CD14-positive monocyte (primary cell): Measurements from ENCODE around the gene STYXL2. TPM values are rescaled to one million over a fixed set of nuclear protein-coding genes. Genes with fewer than 3 reads are reported as not detected.

Source experiments
- DNase-seq, 3 donors: peaks; one replicate each; pipeline ENCODE4 v3.0.0-alpha.2; 2011 to 2022
- H2AFZ ChIP-seq: 2 replicates; pipeline ENCODE4 v1.6.0; 2012; ENCODE audit warnings: mild to moderate bottlenecking, low read depth, low read length, inconsistent platforms; ENCODE audit not compliant: insufficient read depth, poor library complexity, severe bottlenecking
- H3K27ac ChIP-seq, 2 donors: 1 replicate in 1 of 2; 2 replicates in 1 of 2; pipeline ENCODE4 v1.5.1; 2012 to 2013; ENCODE audit warnings: low read length in 2 of 2, control low read depth in 1 of 2, inconsistent platforms in 1 of 2, low read depth in 1 of 2, mild to moderate bottlenecking in 1 of 2
- H3K27me3 ChIP-seq, 2 donors: one replicate each; pipeline versions ENCODE4 v1.6.0 to v1.6.1; 2011 to 2013; ENCODE audit warnings: low read length in 2 of 2; ENCODE audit not compliant: control insufficient read depth in 2 of 2, insufficient read depth in 2 of 2
- H3K36me3 ChIP-seq, 2 donors: replicated peaks in 1 of 2; 1 replicate in 1 of 2; 2 replicates in 1 of 2; pipeline versions ENCODE4 v1.5.1 to v1.6.1; 2012 to 2013; ENCODE audit warnings: low read length in 2 of 2, control low read depth in 1 of 2, inconsistent platforms in 1 of 2, mild to moderate bottlenecking in 1 of 2; ENCODE audit not compliant: insufficient read depth in 2 of 2, control insufficient read depth in 1 of 2
- H3K4me1 ChIP-seq, 2 donors: 1 replicate in 1 of 2; 2 replicates in 1 of 2; pipeline versions ENCODE4 v1.5.1 to v1.6.1; 2012 to 2013; ENCODE audit warnings: low read length in 2 of 2, control low read depth in 1 of 2, inconsistent platforms in 1 of 2, mild to moderate bottlenecking in 1 of 2, moderate library complexity in 1 of 2; ENCODE audit not compliant: insufficient read depth in 2 of 2, control insufficient read depth in 1 of 2
- H3K4me2 ChIP-seq: replicated peaks from 2 replicates; pipeline ENCODE3; 2012; ENCODE audit warnings: low read length, moderate library complexity, mild to moderate bottlenecking; ENCODE audit not compliant: poor library complexity, severe bottlenecking; ENCODE audit errors: extremely low read depth
- H3K4me3 ChIP-seq, 3 experiments: fragments of 200-600 bp in 1 of 3; sonication (generic) in 1 of 3; replicated peaks in 1 of 3; 1 replicate in 2 of 3; 2 replicates in 1 of 3; pipeline ENCODE4 v1.5.1; 2011 to 2013; ENCODE audit warnings: low read length in 3 of 3, mild to moderate bottlenecking in 3 of 3, control low read depth in 2 of 3, low read depth in 2 of 3, inconsistent platforms in 1 of 3, moderate library complexity in 1 of 3
- H3K79me2 ChIP-seq: 2 replicates; pipeline ENCODE4 v1.6.0; 2012; ENCODE audit warnings: mild to moderate bottlenecking, control low read depth, inconsistent platforms, low read length, moderate library complexity; ENCODE audit not compliant: insufficient read depth
- H3K9ac ChIP-seq: 2 replicates; pipeline ENCODE4 v1.6.0; 2017; ENCODE audit warnings: low read length, mild to moderate bottlenecking; ENCODE audit not compliant: insufficient read depth, poor library complexity, severe bottlenecking
- H3K9me3 ChIP-seq, 2 donors: replicated peaks in 1 of 2; 1 replicate in 1 of 2; 2 replicates in 1 of 2; pipeline versions ENCODE4 v1.5.1 to v1.6.1; 2012 to 2013; ENCODE audit warnings: low read length in 2 of 2, control low read depth in 1 of 2; ENCODE audit not compliant: control insufficient read depth in 1 of 2, insufficient read depth in 1 of 2
- H4K20me1 ChIP-seq: 2 replicates; pipeline ENCODE4 v1.6.0; 2012; ENCODE audit warnings: mild to moderate bottlenecking, low read length, control low read depth, moderate library complexity; ENCODE audit not compliant: insufficient read depth
- H3K27ac Mint-ChIP-seq, 7 donors: one replicate each; pipeline ENCODE4 v1.8.0; 2020; ENCODE audit warnings: mild to moderate bottlenecking in 7 of 7, mixed read lengths in 7 of 7, moderate library complexity in 6 of 7, inconsistent platforms in 2 of 7
- H3K27me3 Mint-ChIP-seq, 3 donors: one replicate each; pipeline ENCODE4 v1.8.0; 2021 to 2022; ENCODE audit warnings: low read depth in 3 of 3, mild to moderate bottlenecking in 3 of 3, mixed read lengths in 3 of 3, moderate library complexity in 3 of 3, inconsistent platforms in 1 of 3
- H3K36me3 Mint-ChIP-seq, 2 donors: one replicate each; pipeline ENCODE4 v1.8.0; 2020; ENCODE audit warnings: mixed read lengths in 2 of 2, inconsistent platforms in 1 of 2, mild to moderate bottlenecking in 1 of 2
- H3K4me1 Mint-ChIP-seq: one replicate; pipeline ENCODE4 v1.8.0; 2020; ENCODE audit warnings: mild to moderate bottlenecking, mixed read lengths
- H3K4me3 Mint-ChIP-seq, 2 donors: one replicate each; pipeline ENCODE4 v1.8.0; 2020; ENCODE audit warnings: mild to moderate bottlenecking in 2 of 2, mixed read lengths in 2 of 2, moderate library complexity in 1 of 2
- H3K9me3 Mint-ChIP-seq, 7 donors: one replicate each; pipeline ENCODE4 v1.8.0; 2020 to 2022; ENCODE audit warnings: mixed read lengths in 7 of 7, mild to moderate bottlenecking in 6 of 7, moderate library complexity in 6 of 7, inconsistent platforms in 2 of 7
- WGBS: methylation state at CpG from one replicate; pipeline ENCODE4 v1.1.5; 2013; ENCODE audit warnings: missing lambda C conversion rate; ENCODE audit not compliant: insufficient coverage; 5-methylcytosine and 5-hydroxymethylcytosine counted together
- intact Hi-C, 2 donors: fragments of 100-400 bp; cut with micrococcal nuclease; formaldehyde crosslinking; loops; one replicate each; pipeline versions ENCODE4 v1.15.0 to v1.15.1; 2023
- polyA plus RNA-seq, 3 donors: library from polyadenylated mRNA; depleted of rRNA in 1 of 3; unstranded in 2 of 3; stranded (reverse) in 1 of 3; fragments of 300-500 nt in 2 of 3; fragments of >200 nt in 1 of 3; fragmentation: Illumina TruSeq in 2 of 3; gene quantifications; 1 replicate in 2 of 3; 2 replicates in 1 of 3; pipeline ENCODE4 v1.2.3, GENCODE V29; 2012 to 2021
- TF ChIP-seq, protein P1 (sequence below): fragments of 200-600 bp; IDR thresholded peaks from one replicate; pipeline ENCODE4 v1.8.0; 2022; ENCODE audit warnings: antibody characterized with exemption, mild to moderate bottlenecking

Gene STYXL2
- polyA plus RNA-seq, 3 donors, result not detected

DNA sequence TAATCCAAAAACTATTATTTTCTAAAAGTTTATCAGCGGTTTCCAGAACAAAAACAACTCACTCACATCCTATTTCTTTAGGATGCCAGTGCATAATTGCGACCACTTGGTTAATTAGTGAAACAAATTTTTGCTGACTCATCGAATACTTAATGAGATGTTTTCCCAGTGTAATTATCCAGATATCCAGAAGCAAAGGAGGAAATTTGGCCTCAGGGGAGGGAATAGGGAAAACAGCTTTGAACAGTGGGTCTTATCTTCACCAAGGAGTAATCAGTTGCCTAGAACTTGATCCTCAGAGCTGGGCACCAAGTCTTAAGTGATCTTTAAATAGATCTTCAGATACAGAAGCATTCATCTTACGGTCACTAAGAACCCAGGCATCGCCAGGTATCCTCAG lies 24.3 kb downstream of the STYXL2 start:
- no peaks in the 10 kb centered on the region for H3K36me3 Mint-ChIP-seq
- no peaks in the 10 kb centered on the region for H3K79me2 ChIP-seq
- H3K27ac Mint-ChIP-seq, result no peak overlapping the region
- H3K4me1 Mint-ChIP-seq, result peaks cover 18% of the 10 kb centered on the region
- no peaks in the 10 kb centered on the region for H3K9me3 Mint-ChIP-seq
- H3K27me3 ChIP-seq, result no peaks in the 10 kb centered on the region
- H4K20me1 ChIP-seq, result no peaks in the 10 kb centered on the region
- intact Hi-C loops, result no loop called here
- no peak overlapping the region for H3K4me2 ChIP-seq
- no peaks in the 10 kb centered on the region for H3K36me3 ChIP-seq
- no peak overlapping the region for H3K27ac ChIP-seq
- no peaks in the 10 kb centered on the region for H3K9me3 ChIP-seq
- TF ChIP-seq, protein P1, sequence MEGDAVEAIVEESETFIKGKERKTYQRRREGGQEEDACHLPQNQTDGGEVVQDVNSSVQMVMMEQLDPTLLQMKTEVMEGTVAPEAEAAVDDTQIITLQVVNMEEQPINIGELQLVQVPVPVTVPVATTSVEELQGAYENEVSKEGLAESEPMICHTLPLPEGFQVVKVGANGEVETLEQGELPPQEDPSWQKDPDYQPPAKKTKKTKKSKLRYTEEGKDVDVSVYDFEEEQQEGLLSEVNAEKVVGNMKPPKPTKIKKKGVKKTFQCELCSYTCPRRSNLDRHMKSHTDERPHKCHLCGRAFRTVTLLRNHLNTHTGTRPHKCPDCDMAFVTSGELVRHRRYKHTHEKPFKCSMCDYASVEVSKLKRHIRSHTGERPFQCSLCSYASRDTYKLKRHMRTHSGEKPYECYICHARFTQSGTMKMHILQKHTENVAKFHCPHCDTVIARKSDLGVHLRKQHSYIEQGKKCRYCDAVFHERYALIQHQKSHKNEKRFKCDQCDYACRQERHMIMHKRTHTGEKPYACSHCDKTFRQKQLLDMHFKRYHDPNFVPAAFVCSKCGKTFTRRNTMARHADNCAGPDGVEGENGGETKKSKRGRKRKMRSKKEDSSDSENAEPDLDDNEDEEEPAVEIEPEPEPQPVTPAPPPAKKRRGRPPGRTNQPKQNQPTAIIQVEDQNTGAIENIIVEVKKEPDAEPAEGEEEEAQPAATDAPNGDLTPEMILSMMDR, result no peak
- no peak for DNase-seq
- H3K9ac ChIP-seq, result no peak overlapping the region
- H3K4me3 Mint-ChIP-seq, result no peak overlapping the region
- H3K4me1 ChIP-seq, result peaks cover 9 to 17% of the 10 kb centered on the region in 2 donors
- no peak overlapping the region for H2AFZ ChIP-seq
- no peak overlapping the region for H3K4me3 ChIP-seq
- WGBS, result 100% methylated on average over 1 of the region's 5 CpGs
- H3K27me3 Mint-ChIP-seq, result peaks cover 3 to 10% (median 3%) of the 10 kb centered on the region in 3 donors

DNA sequence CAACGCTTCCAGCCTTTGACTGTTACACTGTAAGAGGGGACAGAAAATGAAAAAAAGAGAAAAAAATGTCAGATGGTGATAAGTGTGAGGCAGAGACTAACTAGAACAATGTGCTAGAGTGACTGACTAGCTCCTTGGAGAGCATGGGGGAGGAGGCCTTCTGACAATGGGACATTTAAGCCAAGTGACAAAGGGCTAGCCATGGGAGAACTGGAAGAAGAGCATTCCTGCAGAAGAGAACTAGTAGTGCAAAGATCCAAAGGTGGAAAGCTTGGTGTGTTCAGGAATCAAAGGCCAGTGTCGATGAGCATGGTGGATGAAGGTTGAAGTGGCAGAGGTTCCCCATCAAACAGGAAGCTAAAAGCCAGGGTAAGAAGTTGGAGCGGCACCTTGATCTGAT lies 25.8 kb downstream of the STYXL2 start:
- H3K9me3 Mint-ChIP-seq, result no peaks in the 10 kb centered on the region
- no peaks in the 10 kb centered on the region for H3K36me3 Mint-ChIP-seq
- no peak overlapping the region for H3K9ac ChIP-seq
- no peaks in the 10 kb centered on the region for H3K79me2 ChIP-seq
- H3K4me2 ChIP-seq, result no peak overlapping the region
- peaks cover 13% of the 10 kb centered on the region for H3K4me1 Mint-ChIP-seq
- H3K27ac Mint-ChIP-seq, result no peak overlapping the region
- WGBS, result no CpG with 5 or more reads among the region's 3 CpGs
- no peak overlapping the region for H2AFZ ChIP-seq
- H3K27me3 ChIP-seq, result no peaks in the 10 kb centered on the region
- no peaks in the 10 kb centered on the region for H3K9me3 ChIP-seq
- no peaks in the 10 kb centered on the region for H3K36me3 ChIP-seq
- TF ChIP-seq, protein P1, result no peak
- H3K4me1 ChIP-seq, result peaks cover 9 to 11% of the 10 kb centered on the region in 2 donors
- intact Hi-C loops, result loop anchor here (5.0 kb wide), 1 partner anchor 52 kb away; no protein-coding TSS in a partner anchor
- no peak overlapping the region for H3K27ac ChIP-seq
- H3K4me3 Mint-ChIP-seq, result no peak overlapping the region
- peaks cover 2 to 10% (median 3%) of the 10 kb centered on the region in 3 donors for H3K27me3 Mint-ChIP-seq
- no peak for DNase-seq
- no peak overlapping the region for H3K4me3 ChIP-seq
- H4K20me1 ChIP-seq, result no peaks in the 10 kb centered on the region
